ENCODE results near the gene GPR27.

Gene GPR27

DNA sequence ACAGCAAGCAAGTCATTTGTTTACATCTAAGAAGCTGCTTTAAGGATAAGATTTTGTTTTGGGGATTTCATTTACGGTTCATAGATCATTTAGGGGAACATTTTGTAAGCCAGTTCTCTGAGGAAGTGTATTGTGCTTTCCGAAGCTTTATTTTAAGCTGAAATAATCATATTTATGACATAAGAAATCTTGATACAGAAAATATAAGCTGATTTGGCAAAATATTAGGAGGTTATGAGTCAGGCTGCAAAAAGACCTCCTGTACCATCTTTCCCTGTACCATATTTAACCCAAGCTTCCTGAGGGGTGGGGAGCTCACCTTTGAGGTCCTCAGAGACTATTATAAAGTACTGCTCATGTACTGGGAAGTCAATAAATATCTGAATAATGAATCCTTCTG is 20.3 kb upstream of the GPR27 start:
- DNase-seq = no peak

DNA sequence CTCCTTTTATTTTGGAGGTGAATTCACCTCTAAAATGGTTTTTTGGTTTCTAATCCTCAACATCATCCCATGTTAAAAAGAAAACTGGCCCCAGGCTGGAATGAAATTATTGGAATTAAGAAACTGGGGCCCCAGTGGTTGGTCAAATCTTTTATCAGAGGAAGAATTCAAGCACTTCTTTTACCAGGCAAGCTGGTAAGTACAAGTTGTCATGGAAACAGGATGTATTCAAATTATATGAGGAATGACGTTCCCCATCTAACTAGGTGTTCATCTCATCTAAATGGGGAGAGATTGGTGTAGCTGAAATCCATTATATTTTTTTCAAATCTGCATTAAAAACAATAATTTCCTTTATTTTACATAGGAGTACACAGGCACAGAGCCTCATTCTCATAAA is 18.8 kb upstream of the GPR27 start:
- DNase-seq = no peak

DNA sequence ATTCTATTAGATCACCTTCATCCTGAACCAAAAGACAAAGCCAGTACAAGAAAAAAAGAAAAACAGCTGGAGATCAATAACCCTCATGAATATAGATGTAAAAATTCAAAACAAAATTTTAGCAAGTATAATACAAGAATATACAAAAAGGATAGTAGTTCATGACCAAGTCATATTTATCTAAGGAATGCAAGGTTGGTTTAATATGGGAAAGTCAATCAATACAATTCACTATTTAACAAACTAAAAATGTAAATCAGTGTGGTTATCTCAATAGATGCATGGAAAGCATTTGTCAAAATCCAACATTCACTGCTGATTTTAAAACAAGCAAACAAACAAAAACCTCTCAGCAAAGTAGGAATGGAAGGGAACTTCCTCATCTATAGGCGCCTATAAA is 11.0 kb upstream of the GPR27 start:
- no peak for DNase-seq

DNA sequence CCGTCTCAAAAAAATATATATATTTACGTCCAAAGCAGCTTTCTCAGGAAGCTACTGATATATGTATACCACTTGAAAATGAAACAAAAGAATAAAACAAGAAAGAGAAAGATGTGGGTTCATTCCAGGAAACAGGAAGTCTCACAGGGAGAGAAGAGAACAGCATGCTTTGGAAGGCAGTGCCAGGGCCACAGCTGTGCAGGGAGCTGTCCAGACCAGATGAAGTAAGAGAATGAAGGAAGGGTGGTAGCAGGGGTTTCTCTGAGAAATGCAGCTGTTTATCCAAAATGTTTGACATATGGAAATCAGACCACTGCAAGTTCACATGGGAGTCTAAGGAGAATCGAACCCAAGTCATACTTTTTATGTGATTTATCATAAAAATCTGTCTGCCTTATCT is 8.9 kb upstream of the GPR27 start:
- DNase-seq = no peak

DNA sequence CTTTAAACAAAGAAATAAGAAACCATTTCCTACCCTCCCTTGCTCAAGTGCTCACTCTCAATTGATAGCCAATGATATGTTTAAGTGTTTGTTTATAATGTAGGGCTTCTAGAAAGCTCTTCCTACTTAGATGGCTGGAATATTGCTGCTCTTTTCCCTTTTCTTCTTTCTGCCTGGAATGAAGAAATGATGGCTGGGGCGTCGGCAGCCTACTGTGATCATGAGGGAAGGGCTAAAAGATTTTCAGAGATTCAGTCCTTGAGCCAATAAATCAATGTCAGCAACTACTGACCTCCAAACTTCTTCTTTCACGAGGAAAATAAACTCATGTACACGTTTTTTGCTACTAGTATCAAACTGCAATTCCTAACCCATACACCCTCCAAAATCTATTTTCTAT is 2.1 kb upstream of the GPR27 start:
- DNase-seq = no peak

DNA sequence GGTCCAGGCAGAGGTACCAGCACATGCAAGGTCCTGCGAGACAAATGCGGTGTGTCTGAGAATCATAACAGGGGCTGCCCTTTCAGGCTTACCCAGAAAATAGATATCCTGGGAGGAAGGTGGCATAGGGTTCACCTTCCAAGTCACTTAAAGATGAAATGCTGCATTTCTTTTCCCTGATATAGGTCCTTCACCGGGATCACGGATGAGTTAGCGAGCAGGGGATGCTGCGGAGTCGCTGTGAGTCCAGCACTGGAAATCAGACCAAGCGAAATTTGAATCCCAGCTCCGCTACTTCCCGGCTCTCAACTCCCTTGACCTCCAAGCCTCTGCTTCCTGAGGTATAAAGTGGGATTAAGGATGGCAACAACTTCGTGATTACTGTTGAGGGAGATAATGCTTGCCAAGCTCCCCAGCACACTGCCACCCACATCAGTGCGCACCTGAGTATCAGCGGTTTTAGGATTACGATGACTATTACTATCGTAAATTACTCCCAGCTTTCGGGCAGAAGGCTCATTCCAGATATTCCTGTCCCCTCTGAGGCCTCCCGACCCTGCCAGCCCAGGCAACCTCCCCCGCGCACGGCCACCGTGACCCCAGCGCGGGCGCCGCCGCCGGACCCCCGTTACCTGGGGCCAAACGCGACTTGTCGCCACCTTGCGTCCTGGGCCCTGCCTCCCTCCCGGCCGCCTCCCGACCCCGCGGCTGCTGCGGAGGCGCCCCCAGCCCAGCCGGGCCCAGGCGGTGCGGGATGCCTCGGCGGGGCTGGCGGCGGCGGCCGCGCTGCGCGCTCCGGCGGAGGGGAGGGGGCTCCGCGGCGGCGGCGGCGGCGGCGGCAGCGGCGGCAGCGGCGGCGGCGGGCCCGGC is 589 bp upstream of the GPR27 start:
- no peak for DNase-seq

DNA sequence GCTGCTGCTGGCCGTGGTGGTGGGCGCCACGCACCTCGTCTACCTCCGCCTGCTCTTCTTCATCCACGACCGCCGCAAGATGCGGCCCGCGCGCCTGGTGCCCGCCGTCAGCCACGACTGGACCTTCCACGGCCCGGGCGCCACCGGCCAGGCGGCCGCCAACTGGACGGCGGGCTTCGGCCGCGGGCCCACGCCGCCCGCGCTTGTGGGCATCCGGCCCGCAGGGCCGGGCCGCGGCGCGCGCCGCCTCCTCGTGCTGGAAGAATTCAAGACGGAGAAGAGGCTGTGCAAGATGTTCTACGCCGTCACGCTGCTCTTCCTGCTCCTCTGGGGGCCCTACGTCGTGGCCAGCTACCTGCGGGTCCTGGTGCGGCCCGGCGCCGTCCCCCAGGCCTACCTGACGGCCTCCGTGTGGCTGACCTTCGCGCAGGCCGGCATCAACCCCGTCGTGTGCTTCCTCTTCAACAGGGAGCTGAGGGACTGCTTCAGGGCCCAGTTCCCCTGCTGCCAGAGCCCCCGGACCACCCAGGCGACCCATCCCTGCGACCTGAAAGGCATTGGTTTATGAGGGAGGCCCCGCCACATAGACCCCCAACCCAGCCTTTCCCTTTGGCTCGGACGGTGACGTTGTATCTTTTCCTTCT is 1.1 kb downstream of the GPR27 start:
- DNase-seq = no peak

DNA sequence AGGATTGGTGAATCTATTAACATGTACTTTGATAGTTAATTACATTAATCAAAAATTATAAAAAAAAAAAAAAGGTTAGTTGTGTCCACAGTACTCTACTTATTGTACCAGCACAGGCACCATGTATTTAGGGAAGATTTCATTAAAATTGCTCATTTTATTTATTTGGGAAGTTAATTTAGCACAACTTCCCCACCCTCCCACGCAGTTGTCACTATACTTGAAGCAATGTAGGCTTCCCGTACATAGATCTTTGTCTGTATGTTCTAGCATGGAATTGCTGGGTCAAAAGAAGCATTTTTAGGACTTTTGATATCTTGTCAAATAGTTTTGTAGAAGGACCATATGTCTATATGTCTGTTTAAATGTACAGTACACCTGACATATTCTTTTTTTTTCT is 4.4 kb downstream of the GPR27 start:
- DNase-seq = no peak

DNA sequence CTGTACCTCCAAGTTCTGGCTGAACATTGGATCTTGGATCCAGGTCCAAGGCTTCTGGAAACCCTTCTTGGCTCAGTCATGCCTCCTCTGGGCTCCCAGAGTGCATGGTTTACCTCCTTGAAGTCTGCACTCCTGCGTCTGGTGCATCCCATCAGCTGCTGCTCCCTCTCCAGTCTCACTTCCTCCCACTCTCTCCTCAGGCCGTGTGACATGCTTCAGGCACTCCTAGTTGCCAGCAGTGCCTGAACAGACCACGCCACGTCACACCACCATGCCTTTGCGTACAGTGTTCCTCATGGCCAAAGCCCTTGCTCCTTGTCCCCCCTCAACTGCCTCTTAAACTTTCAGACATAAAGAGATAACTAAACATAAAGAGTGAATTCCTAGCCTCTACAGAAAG is 5.7 kb downstream of the GPR27 start:
- no peak for DNase-seq

DNA sequence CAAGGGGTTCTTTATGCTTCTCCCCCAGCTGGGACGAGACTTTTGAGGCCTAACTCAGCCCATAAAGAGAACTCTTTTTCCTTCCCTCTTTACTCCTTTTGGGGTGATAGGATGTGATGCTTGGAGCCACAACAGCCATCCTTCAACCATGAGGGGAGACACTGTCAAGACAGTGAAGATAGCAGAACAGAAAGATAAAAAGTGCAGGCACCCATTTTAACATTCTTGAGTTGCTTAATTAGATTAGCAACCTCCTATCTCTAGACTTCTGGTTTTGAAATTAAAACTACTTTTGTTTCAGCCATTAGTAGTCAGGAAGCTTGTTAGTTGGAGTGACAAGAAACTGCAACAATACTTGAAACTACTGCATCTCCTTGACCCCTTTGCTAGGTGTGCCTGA is 6.5 kb downstream of the GPR27 start:
- no peak for DNase-seq

DNA sequence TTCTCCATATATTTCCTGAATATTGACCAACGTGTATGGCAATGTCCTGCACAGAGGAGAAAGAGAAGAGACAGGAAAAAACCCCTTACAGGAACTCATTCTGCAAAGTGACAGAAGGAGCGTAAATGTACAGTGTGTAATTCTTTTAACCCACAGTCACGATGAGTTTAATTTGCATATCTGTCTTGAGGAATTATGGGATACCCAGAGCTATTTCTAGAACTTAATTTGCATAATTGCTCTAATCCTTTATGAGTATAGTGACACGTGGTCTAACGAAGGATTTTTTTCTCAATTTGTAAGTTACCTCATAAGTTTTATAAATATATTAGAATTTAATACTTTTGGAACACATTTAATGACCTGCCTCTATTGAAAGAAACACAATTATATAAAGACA is 9.8 kb downstream of the GPR27 start:
- DNase-seq = no peak

DNA sequence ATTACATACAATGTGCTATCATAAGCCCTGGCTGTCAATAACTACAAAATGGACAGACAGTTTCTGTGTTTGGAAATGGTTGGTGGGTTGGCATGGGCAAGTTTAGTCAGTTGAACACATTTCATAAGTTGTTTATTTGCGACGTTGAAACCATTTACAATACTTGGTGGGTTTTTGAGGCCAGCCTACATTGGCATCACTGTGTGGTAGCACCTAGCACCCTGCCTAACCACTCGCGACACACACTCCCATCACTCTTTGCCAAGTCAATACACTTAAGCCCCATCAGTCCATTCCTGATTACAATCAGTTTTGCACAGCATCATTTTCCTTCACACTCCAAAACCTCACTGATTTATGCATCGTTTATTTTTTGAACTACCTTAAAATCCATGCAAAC is 17.5 kb downstream of the GPR27 start:
- DNase-seq = no peak

DNA sequence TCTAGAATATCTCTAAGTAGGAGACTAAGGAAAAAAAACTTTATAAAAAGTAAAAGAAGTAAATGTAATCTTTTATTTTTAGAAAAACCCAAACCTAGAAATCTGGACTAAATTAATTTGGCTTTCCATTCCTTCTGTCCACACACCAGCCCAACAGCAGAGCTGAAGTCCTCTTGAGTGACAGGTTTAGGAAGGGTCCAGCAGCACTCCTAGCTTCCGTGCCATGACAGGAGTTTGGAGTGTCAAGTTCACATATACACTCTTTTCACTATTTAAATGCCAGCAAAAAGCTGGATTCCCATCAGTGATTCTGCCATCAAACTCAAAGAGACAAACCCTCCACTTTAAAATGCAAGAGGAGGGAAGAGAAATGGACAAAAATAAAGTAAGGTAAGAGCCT is 18.2 kb downstream of the GPR27 start:
- DNase-seq = no peak

DNA sequence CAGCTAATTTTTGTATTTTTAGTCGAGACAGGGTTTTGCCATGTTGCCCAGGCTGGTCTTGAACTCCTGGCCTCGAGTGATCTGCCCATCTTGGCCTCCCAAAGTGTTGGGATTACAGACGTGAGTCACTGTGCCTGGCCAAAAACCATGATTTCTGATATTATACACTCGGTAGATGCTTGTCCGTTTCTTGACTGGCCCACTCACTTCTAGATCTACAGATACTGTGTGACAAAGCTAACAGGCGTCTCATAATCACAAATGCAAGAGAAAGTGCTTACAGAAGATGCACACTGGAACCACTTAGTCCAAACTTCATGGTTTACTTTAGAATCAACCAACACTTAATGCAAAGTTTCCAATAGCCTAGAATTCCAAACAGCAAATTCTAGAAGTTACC is 22.9 kb downstream of the GPR27 start:
- DNase-seq = no peak

DNA sequence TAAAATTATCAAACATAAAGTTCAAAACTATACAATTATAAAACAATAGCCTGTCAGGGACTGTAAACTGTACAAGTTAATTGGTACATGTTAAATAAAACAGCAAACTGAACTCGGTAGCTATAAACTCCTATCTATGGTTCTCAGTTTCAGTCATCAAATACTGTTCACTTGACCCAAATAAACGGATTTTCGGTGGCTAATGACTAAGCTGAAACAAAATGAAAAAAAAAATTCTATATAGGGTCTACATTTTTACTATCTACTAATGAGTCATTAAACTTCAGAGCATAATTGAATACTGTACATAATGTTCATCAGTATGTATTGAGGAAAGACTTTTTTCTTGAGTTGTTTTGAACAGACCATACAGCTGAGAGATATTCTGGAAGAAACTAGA is 24.7 kb downstream of the GPR27 start:
- DNase-seq = no peak

DNA sequence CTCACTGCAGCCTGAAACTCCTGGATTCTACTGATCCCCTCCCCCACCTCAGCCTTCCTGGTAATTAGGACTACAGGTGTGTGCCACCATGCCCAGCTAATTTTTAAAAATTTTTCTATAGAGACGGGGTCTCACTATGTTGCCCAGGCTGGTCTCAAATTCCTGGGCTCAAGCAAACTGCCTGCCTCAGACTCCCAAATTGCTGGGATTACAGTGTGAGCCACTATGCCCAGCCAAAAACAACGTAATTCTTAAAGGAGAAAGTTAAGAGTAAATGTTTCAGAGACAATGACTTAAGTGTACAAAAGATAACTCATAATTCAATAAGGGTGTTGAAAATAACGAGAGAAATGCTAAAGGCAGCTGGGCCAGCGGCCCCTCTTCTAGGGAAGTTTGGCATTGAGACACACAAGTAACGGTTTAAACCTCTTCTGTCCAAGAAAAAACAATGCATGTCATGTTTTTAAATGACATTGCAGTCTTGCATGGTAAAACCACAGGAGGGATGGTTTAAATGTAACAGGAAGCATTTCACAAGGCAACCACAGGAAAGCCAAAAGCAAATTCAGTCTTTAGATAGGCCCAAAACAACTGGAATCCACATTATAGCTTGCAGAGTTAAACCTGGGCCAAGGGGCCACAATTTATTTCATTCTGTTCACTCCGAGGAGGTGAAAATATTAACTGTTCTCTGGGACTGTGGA is 26.2 kb downstream of the GPR27 start:
- DNase-seq = no peak

DNA sequence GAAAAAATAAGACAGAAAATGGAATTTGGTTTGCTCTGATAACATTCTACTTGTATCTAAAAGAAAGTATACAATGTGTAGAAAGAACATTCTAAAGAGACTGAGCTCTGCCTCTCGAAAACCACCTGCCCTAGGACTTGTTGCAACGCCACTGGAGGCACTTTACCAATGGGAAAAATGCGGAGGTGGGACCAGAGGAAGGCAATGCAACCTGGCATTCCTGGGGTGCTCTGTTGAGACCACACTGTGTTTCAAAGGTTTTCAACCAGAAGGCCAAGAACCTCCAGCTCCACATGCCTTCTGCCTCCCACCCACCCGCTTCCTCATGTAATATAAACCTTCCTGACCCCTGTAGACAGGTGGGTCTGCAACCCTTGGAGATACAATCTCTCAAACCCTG is 26.8 kb downstream of the GPR27 start:
- DNase-seq = no peak

DNA sequence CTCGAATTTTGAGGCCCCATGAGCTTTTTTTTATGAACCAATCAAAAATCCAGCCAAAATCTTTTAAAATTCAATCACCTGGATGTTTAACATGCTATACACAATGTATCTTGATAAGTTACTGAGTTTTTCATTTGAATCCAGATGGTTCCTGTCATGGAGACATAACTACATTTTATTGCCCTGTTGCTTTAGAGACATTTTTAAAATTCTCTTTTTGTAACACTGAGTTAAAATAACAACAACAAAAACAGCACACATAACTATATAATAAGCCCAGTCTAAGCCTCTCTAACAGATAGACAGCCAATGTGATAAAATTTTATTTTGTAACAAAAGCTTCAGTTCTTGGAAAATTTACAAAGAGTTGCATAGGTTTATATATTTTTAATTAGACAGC is 29.5 kb downstream of the GPR27 start:
- no peak for DNase-seq

DNA sequence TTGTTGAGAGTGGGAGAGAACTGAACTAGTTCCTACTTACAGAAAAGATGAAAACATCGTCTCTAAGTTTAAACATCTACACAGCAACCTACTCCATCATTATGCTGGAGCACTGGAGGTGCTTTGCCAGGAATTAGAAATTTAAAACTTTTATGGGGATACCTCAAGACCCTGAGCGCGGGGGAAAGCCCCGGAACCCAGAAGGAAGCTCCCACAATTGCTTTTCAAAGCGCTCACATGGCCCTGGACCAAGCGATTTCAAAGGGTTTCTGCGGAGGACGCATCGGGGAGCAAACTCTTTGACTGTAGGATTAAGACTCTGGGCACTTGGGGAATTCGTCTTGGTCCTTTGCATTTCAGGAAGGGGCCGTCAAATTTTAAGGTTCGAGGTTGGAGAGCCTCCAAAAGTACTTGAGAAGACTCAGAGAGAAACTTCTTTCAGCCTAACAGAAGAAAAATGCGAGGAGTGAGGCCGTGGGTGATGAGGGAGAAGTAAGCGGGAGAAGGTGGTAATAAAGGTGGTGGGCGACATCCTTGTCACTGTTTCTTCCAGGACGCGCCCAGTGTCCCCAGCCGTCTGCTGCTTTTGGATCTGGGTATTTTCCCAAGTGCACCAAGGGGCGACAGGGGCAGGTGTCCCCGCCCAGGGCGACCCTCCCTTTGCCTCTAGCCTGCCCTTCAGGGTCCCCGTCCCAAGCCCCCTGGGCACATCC is 30.7 kb downstream of the GPR27 start:
- no peak for DNase-seq

DNA sequence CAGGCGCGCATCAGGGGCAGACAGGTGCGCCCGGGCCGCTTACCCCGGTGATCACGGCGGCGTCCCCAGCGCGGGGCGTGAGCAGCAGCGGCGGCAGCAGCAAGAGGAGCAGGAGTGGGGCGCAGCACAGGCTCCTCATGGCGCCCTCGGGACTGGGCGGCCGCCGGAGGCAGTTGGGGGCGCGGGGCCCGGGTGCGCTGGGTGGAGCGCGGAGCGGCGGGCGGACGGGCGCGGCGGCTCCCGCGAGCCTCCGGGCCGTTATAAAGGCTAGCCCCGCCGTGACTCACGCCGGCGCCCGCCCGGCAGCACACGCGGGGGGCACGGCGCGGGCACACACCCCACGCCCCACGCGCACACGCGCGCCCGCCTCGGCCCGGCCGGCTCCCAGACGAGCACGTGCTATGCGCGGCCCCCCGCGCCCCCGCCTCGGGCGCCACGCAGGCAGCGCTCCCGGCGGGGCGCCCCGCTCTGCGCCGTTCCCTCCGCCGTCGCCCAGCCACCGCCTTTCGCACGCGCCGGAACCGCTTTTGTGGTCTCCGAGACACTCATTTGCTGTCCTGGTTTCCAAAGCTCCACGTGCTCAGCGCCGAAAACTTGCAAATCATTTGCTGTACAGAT is 31.4 kb downstream of the GPR27 start, which contains the start of gene PROK2:
Gene PROK2 (minus strand): TSS at position 235 of the 618 bp plus-strand sequence. CDS start 96 bp downstream, at position 139.
- DNase-seq = peak; percentile 43

DNA sequence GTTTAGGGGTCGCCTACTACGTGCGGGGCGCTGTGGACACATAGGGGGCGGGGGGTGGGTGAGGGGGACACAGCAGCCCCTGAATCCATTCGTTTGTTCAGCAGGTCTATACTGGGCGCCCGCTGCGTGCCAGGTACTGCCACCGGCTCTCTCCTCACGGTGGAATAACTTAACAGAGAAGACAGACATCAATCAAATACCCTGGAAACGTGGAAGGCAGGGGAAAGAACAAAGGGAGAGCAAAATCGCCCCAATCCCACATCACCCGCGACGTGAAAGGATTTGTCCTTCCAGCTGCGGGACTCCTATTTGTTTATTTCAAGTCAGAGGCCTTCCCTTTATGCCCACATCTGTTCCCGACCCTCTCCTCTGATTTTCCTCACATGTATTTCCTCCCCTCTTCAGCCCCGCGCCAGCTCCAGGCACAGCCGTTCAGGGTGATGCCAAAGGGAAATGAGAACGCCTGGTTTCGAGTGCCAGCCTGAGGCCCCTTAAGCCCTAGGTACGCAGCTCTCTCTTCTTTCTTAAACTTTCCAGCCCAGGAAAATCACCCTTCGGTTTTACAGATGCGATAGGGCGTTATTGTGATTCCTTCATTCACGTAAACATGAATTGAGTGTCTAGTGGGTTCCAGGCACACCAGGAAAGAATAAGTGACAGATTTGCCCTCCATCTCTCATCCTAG is 32.0 kb downstream of the GPR27 start:
- DNase-seq = no peak

DNA sequence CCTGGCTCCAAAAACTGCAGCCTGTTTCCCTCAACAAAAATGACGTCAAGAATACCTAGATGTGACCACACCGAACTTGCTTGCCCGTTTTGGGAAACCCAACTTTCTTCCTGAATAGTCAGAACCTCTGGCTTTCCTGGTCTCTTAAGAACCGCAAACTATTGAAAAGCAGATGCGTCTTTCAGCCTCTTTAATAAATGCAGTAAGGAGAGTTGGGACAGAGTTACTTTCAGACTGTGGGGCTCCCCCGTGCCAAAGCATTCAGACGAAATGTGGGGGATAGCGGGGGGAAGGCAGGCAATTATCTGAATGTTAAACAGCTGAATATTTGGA is 32.5 kb downstream of the GPR27 start:
- no peak for DNase-seq

Data from activated T-cell treated with anti-CD3 and anti-CD28 coated beads, Interleukin-2, amount 50 U/mL, for 1 hour (primary cell).